ENCODE data around the gene METTL23.
"Not testable (repeated sequence)": the region's sequence is repeated elsewhere in the genome, so short reads cannot be mapped to it uniquely, and the experiment has no call there.

Gene METTL23

DNA sequence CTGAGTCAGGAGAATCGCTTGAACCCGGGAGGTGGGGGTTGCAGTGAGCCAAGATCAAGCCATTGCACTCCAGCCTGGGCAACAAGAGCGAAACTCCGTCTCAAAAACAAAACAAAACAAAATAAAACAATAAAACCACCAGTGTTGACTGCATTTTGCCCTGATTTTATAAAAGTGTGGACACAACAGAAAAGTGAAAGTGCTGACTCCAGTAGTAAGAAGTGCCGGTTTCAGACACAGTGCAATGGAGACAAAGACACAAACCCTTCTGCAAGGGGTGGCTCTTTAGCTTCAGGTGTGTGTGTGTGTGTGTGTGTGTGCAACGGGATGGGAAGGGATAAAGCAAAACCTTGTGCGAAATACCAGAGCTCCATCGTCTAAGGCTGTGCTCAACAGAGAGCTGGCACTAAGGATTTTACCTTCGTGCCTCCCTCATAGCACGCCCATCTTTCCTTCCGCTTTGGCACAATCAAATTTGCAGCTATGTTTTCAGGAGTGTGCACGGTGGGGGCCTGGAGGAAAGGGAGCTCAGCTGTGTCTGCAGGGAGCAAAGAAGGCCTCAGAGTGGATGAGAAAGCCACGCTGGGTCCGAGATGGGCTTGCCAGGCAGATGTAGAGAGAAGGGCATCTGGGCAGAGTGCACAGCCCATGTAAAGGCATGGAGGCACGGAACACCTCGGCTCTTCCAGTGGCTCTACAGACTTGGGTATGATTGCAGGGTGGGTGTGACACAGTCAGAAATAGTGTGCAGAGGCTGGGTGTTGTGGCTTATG, 31.4 kb upstream of the METTL23 start:
- DNase-seq (ENCODE audit: low read depth) = no peak

DNA sequence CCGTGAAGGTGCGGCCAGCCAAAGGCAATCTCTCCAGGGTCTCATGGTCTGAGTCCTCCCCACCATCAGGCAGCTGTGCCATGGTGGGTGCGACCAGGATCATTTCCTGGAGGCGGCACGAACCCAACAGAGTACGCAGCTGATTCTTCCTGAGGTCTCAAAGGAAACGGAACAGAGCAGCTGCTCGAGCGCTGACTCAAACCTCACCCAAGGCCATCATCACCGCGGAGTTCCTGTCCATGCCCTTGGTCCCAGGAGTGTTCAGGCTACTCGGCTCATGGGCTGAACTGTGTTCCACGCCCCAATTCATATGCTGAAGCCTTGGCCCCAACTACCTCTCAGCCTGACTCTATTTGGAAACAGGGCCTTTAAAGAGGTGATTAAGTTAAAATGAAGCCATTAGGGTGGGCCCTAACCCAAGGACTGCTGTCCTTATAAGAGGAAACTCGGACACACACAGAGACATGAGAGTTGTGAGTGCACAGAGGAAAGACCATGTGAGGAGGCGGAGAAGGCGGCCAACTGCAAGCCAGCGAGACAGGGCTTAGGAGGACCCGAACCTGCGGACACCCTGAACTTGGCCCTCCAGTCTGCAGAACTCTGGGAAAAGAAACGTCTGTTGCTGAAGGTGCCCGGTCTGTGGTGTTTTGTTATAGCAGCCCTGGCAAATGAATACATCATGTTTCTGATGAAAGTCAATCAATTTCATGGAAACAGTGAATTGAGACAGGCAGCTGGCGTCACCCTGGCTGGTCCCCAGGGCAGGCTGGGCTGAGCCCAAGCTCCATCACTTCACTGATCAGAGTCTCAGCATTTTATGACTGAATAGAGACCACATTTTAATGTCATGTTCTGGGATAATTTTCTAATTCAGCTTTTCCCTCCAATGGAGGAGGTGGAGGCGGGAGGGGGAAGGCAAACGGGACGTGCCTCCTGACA, 29.6 kb upstream of the METTL23 start:
- peak; percentile 45 for DNase-seq (ENCODE audit: low read depth)

- DNase-seq (ENCODE audit: low read depth) = no peak
These were observed 28.8 kb upstream of the METTL23 start for GRCh38 chr17:76697702-76698465.

DNA sequence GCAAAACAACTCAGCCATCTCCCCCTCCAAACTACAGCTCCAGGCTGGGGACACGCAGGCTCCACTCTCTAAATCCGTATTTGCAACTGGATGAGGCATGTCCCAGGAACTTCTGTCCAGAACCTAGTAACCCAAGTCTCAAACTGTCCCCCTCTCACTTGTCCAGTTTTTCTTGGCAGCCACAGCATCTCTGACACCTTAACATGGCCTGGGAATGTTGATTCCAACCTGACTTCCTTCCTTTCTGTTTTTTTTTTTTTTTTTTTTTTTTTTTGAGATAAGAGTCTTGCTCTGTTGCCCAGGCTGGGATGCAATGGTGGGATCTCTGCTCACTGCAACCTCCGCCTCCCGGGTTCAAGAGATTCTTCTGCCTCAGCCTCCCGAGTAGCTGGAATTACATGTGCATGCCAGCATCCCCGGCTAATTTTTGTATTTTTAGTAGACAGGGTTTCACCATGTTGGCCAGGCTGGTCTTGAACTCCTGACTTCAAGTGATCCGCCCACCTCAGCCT, 28.1 kb upstream of the METTL23 start:
- DNase-seq (ENCODE audit: low read depth) = not testable (repeated sequence)

GRCh38 chr17:76700270-76700616, 26.4 kb upstream of the METTL23 start:
- no peak for DNase-seq (ENCODE audit: low read depth)

- DNase-seq (ENCODE audit: low read depth) = peak; percentile 90
These were observed 25.8 kb upstream of the METTL23 start for GRCh38 chr17:76700617-76701470.

DNA sequence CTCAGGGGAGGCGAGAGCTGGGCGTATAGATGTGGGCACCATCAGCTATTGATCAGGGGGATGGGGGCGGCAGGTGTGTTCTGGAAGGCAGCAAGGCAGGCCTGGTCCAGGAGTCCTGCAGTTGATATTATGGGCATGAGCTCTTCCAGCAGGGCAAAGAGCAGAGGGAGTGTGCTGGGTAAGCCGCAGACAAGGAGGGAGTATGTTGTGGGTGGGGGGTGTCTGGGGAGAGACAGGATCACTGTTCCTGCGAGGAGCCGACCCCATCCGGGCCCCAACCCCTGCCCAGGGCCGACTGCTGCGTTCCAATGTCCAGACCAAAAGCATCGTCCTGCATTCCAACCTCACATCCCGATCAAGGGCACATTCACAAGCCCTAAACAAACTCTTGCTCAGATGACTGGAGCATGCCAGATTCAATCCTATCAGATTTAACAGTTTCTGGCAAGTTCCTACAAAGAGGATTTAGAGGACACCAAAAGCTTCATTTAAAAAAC, 25.1 kb upstream of the METTL23 start:
- DNase-seq (ENCODE audit: low read depth) = no peak

DNA sequence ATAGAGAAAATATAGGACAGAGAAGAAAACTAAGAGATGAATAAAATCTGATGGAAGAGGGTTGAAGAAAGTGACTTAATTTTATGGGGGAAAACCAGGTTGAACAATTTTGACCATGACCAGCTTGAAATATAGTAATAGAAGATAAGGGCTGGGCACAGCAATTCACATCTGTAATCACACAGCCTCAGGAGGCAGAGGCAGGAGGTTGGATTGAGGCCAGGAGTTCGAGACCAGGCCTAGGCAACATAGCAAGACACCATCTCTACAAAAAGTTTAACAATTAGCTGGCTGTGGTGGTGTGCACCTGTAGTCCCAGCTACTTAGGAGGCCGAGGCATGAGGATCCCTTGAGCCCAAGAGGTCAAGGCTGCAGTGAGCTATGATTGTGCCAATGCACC, 24.6 kb upstream of the METTL23 start:
- no peak for DNase-seq (ENCODE audit: low read depth)

DNA sequence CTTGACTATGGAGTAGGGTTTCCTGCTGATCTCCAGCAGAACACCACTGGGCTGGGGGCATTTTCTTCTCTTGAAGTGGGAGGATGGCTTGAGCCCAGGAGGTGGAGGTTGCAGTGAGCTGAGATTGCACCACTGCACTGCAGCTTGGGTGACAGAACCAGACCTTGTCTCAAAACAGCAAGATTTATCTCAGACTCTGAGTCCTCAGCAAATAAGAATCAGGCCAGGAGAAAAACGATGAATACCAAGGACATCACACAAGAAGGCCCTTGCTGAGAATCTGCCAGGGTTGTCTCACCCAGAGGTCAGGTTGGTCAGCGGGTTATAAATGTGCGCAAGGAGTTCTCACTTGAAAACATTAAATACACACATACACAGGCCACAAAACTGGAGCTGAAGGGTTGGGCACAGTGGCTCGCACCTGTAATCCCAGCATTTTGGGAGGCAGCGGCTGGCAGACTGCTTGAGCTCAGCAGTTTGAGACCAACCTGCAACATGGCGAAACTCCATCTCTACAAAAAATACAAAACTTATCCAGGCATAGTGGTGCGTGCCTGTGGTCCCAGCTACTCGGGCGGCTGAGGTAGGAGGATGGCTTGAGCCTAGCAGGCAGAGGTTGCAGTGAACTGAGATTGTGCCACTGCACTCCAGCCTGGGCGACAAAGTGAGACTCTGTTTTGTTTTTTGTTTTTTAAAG, 23.6 kb upstream of the METTL23 start:
- DNase-seq (ENCODE audit: low read depth) = no peak

- DNase-seq (ENCODE audit: low read depth) = no peak
These were observed 21.8 kb upstream of the METTL23 start for GRCh38 chr17:76704805-76705204.

DNA sequence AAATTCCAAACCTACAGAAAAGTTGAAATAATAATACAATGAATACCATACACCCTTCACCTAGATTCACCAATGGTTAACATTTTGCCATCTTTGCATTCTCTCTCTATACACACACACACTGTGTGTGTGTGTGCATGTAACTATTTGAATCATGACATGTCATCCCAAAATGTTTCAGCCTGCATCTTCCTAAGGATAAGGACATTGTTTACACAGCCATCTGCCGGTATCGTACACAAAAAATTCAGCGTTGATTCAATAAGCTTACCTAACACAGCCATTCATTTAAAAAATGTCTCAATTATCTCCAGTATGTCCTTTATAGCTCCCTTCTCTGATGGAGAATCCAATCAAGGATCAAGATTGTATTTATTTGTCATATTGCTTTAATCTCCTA, 19.8 kb upstream of the METTL23 start:
- DNase-seq (ENCODE audit: low read depth) = no peak

DNA sequence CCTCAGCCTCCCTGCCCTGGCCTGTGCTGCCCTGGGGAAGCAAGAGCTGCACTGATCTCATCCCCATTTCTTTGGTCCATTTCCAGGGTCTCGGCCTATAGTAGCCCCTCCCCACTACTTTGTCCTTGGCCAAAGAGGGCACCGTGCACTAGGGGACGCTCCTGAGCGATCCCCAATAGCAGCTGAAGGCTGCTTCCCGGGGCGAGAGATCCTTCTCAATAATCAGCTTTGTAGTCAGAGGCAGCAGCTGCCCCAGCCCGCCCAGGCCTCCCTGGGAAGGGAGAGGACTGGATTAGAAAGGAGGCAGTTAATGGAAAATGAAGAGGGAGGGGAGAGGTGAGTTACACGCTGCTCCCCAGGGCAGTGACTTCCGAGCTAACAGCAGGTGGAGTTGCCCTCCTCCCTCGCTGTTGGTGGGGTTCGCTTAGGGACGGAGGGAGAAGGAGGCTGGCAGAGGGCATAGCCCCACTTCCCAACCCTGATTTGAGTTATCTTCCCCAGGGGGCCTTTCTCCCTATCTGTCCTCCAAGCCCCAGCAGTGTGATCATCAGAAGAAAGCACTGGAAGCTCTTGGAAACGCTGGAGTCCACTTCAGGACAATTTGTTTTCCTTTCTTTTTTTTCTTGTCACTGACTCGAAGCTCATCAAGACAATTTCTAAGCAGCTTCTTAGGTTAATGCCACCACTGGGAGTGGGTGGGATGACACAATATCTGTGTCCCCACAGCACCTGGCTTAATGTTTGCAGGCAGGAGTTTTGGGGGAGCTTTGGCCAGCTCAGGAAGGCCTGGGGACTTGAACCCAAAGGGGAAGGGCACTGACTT, 18.4 kb upstream of the METTL23 start:
- DNase-seq (ENCODE audit: low read depth) = no peak

- DNase-seq (ENCODE audit: low read depth) = peak; percentile 98
These were observed 17.3 kb upstream of the METTL23 start for GRCh38 chr17:76709077-76709950.

DNA sequence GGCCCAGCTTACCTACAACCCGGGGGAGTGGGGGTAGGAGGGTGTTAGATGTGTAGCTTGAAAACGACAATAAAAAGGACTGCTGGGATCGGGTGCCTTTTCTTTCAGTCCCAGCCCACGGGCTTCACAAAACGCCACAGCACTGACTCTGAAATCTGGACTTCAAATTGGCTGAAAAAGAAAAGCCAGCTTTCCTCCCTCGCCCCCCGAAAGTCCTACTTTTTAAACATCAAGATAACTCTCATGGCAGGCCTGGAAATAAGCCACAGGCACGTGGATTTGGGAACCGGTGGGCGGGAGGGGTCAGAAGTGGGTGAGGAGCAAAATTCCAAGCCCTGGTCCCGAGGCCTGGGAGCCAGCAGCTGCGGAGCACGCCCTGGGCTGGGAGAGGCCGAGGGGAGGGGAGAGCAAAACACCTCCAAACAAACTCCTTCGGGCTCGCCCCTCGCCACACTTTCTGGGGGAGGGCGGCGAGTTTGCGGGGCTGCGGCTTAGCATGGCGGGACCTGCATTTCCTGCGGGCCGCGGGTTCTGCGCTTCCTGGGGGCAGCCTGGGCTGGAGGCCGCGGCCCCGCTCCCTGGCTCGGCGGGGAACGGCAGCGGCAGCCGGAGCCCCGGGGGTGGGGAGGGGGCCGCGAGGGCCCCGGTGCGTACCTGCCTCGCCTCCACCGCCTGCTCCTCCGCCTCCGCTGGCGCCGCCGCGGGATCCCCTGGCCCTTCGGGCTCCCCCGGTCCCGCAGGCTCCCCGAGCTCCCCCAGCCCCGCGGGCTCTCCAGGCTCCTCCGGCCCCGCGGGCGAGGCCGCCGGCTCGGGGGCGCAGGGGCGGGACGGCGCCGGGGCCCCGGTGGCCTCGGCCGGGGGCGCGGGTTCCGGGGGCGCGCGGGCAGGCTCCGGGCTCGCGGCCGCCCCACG, 16.4 kb upstream of the METTL23 start:
- peak; percentile 54 for DNase-seq (ENCODE audit: low read depth)

- peak; percentile 87 for DNase-seq (ENCODE audit: low read depth)
These were observed 15.6 kb upstream of the METTL23 start, which contains the start of gene MXRA7 for GRCh38 chr17:76710863-76711611. Gene MXRA7 (minus strand): TSS chr17:76710965. CDS start chr17:76710946, 19 bp downstream.

DNA sequence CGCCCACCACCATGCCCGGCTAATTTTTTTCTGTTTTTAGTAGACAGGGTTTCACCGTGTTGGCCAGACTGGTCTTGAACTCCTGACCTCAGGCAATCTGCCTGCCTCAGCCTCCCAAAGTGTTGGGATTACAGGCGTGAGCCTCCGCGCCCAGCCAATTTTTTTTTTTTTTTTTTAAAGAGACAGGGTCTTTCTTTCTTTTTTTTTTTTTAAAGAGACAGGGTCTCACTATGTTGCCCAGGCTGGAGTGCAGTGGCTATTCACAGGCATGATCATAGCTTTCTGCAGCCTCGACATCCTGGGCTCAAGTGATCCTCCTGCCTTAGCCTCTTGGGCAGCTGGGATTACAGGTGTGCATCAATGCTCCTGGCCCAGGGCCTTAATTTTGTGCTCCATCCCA, 14.3 kb upstream of the METTL23 start:
- DNase-seq (ENCODE audit: low read depth) = not testable (repeated sequence)

DNA sequence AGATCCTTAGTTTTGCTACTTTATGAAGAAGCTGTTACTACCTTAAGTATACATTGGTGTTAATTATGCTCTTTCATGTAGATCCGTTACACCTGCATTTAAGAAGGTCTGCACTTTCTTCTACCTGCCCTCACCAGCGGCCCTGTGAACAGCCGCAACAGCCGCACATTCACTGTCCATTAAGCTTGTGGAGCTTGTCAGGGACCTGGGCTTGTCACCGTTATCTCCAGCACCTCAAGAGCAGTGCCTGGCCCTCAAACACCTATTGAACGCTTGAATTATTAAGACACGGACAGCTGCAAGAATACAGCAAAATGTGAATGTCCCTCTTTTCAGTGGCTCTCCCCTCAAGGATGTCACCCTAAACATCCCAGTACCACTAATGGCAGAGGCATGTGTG, 12.9 kb upstream of the METTL23 start:
- DNase-seq (ENCODE audit: low read depth) = no peak

All from ELR (cell line).